NCI-H1436 treated with DMSO at 0.1 percent for 48 hours (cell line): ENCODE results near the gene SERTAD2.

Experiments
- DNase-seq: peaks from one replicate; lab custom pipeline; 2025; lab: John Stamatoyannopoulos, UW

The SERTAD2 gene

GRCh38 chr2:64646007-64646880 lies 7.5 kb downstream of the SERTAD2 start:
- DNase-seq = peak; percentile 7

- DNase-seq = peak; percentile 15
Measured at GRCh38 chr2:64644458-64645382, 9.0 kb downstream of the SERTAD2 start.

- no peak for DNase-seq
Measured at GRCh38 chr2:64643838-64644457, 9.8 kb downstream of the SERTAD2 start.

- DNase-seq = no peak
Measured at GRCh38 chr2:64641599-64641998, 12.1 kb downstream of the SERTAD2 start.

GRCh38 chr2:64640153-64641044 lies 13.3 kb downstream of the SERTAD2 start:
- no peak for DNase-seq

- no peak for DNase-seq
Measured at GRCh38 chr2:64639691-64640090, 14.0 kb downstream of the SERTAD2 start.

- no peak for DNase-seq
Measured at GRCh38 chr2:64638502-64639120, 15.1 kb downstream of the SERTAD2 start.

- no peak for DNase-seq
Measured at GRCh38 chr2:64637931-64638330, 15.8 kb downstream of the SERTAD2 start.

- DNase-seq = no peak
Measured at GRCh38 chr2:64637000-64637635, 16.6 kb downstream of the SERTAD2 start.

- DNase-seq = no peak
Measured at GRCh38 chr2:64635976-64636911, 17.5 kb downstream of the SERTAD2 start.

GRCh38 chr2:64634345-64635267 lies 19.1 kb downstream of the SERTAD2 start:
- no peak for DNase-seq

- no peak for DNase-seq
Measured at GRCh38 chr2:64632835-64633819, 20.6 kb downstream of the SERTAD2 start.

GRCh38 chr2:64631771-64632170 lies 21.9 kb downstream of the SERTAD2 start:
- no peak for DNase-seq

GRCh38 chr2:64630752-64631151 lies 23.0 kb downstream of the SERTAD2 start:
- DNase-seq = no peak

GRCh38 chr2:64629875-64630274 lies 23.8 kb downstream of the SERTAD2 start:
- no peak for DNase-seq

- no peak for DNase-seq
Measured at GRCh38 chr2:64629329-64629781, 24.4 kb downstream of the SERTAD2 start.
